K562 (cell line): ENCODE data around the gene FOXK2. TPM values are rescaled to one million over a fixed set of nuclear protein-coding genes. Genes with fewer than 3 reads are reported as not detected.

Source experiments
- ZKSCAN8 ChIP-seq: fragments of 200-800 bp; sonication (Bioruptor generic); IDR thresholded peaks from 2 replicates; pipeline ENCODE4 v1.6.1; 2016; ENCODE audit warnings: missing genetic modification characterization, missing compliant biosample characterization
- ZNF407 ChIP-seq: fragments of 450-650 bp; IDR thresholded peaks from 2 replicates; pipeline ENCODE4 v1.6.1; 2016; ENCODE audit warnings: low read depth
- polyA plus RNA-seq, 8 experiments: library from polyadenylated mRNA; depleted of rRNA in 4 of 8; stranded (reverse) in 5 of 8; unstranded in 3 of 8; fragments of >200 nt; fragmentation: Nextera tagmentation in 2 of 8; fragmentation: Illumina TruSeq in 1 of 8; extraction: Ambion mirVana in 2 of 8; extraction: Trizol in 1 of 8; gene quantifications; 2 replicates each; pipeline versions ENCODE4 v1.2.1 to v1.2.3, GENCODE V29; 2011 to 2014; ENCODE audit warnings: inconsistent platforms in 1 of 8, missing spikeins in 1 of 8
- total RNA-seq, 7 experiments: library from RNA; depleted of rRNA in 6 of 7; stranded (reverse); fragments of >200 nt in 6 of 7; fragmentation: Illumina TruSeq in 2 of 7; extraction: Trizol in 2 of 7; gene quantifications; 2 replicates each; pipeline versions ENCODE4 v1.2.1 to v1.2.3, GENCODE V29; 2011 to 2021; ENCODE audit warnings: low replicate concordance in 1 of 7

The FOXK2 gene
- total and polyA plus RNA-seq, 9 of the 15 experiments (the other 6 are each of a cell fraction or from before 2014, with no cell fraction given) = 3.0 to 86.0 (median 44.1) TPM

- TF ChIP-seq ZNF407 (no peak), ZKSCAN8 (CRISPR knock-in tag) (no peak)
These were observed 45.1 kb upstream of the FOXK2 start (continued) for GRCh38 chr17:82474223-82475010.
